HG02588 (cell line): ENCODE data around the gene ULBP2.
"Not testable (repeated sequence)": the region's sequence is repeated elsewhere in the genome, so short reads cannot be mapped to it uniquely, and the experiment has no call there.

Experiments used
- ATAC-seq: cut with Tn5 transposase; IDR thresholded peaks from one replicate; pipeline ENCODE4 v1.9.1; 2021; ENCODE audit warnings: mild to moderate bottlenecking, moderate library complexity; ENCODE audit not compliant: unreplicated experiment

The ULBP2 gene

GRCh38 chr6:149908480-149908879 is 33.3 kb upstream of the ULBP2 start:
- ATAC-seq = not testable (repeated sequence)

GRCh38 chr6:149909701-149910470 is 31.9 kb upstream of the ULBP2 start:
- no peak for ATAC-seq

GRCh38 chr6:149910721-149911151 is 31.1 kb upstream of the ULBP2 start:
- no peak for ATAC-seq

GRCh38 chr6:149912680-149913079 is 29.1 kb upstream of the ULBP2 start:
- ATAC-seq = not testable (repeated sequence)

GRCh38 chr6:149913085-149913484 is 28.7 kb upstream of the ULBP2 start:
- ATAC-seq = no peak

GRCh38 chr6:149913540-149914240 is 28.1 kb upstream of the ULBP2 start:
- no peak for ATAC-seq

GRCh38 chr6:149915970-149916865 is 25.6 kb upstream of the ULBP2 start:
- ATAC-seq = no peak

GRCh38 chr6:149917679-149918078 is 24.1 kb upstream of the ULBP2 start:
- ATAC-seq = no peak

GRCh38 chr6:149918151-149918905 is 23.5 kb upstream of the ULBP2 start:
- ATAC-seq = no peak

GRCh38 chr6:149919126-149919833 is 22.5 kb upstream of the ULBP2 start:
- not testable (repeated sequence) for ATAC-seq

GRCh38 chr6:149919834-149920225 is 22.0 kb upstream of the ULBP2 start:
- no peak for ATAC-seq

- ATAC-seq = no peak
These were observed 20.5 kb upstream of the ULBP2 start for GRCh38 chr6:149921361-149921760.

- not testable (repeated sequence) for ATAC-seq
These were observed 19.7 kb upstream of the ULBP2 start for GRCh38 chr6:149922091-149922490.

GRCh38 chr6:149922642-149923326 is 19.0 kb upstream of the ULBP2 start, which contains the start of gene RAET1G:
Gene RAET1G, minus strand, starts transcription at chr6:149923121. Its CDS starts 111 bp downstream, at chr6:149923010.
- no peak for ATAC-seq

GRCh38 chr6:149923327-149923986 is 18.4 kb upstream of the ULBP2 start:
- ATAC-seq = no peak

GRCh38 chr6:149924206-149924932 is 17.4 kb upstream of the ULBP2 start:
- no peak for ATAC-seq

GRCh38 chr6:149924933-149925252 is 16.9 kb upstream of the ULBP2 start:
- ATAC-seq = no peak
